Heart left ventricle (tissue), 13 donors: ENCODE measurements around the gene BIRC7.

Source experiments
- CTCF ChIP-seq, 12 donors: fragments of 200-600 bp; sonication (generic) in 4 of 12; IDR thresholded peaks; one replicate each; pipeline versions ENCODE4 v1.5.0 to v1.8.0; 2018 to 2022; ENCODE audit warnings: antibody characterized with exemption in 12 of 12, mild to moderate bottlenecking in 5 of 12
- POLR2A ChIP-seq, 2 donors: fragments of 450-650 bp; IDR thresholded peaks; one replicate each; pipeline ENCODE4 v1.6.1; 2017; ENCODE audit warnings: antibody characterized with exemption in 2 of 2, mild to moderate bottlenecking in 2 of 2, moderate library complexity in 2 of 2
- donor health status: ischemic (EF 13 %, LVEDD 7.1; RV severe dilation, severe dysfunction).
- donor health status: DM: no; HTN: yes; CAD: no.
- donor health status: DM: no; HTN: no; CAD: no.
- donor health status: ischemic (EF 25% LVEDD 6.9; RV normal size, moderate dysfunction).
- donor health status: ischemic (EF 25% LVEDD 5.7; RV mildly dilated, moderate dysfunction).
- donor health status: ischemic (EF 35%, LVEDD 5.7; RV mildly dilated, moderate dysfunction).
- donor health status: nonischemic (EF 11% LVEDD 7.7; RV severe dilation, severe dysfunction).
- donor health status: DM: yes; HTN: yes; CAD: no.
- donor health status: PGD.
- donor health status: ischemic (EF 29% LVEDD 5.4; RV normal size, mild dysfunction).
- donor health status: nonischemic (EF 23%, LVEDD 6.1; RV moderate dilation, normal function).

- TF ChIP-seq CTCF (IDR thresholded peaks at IDR 0.05) (no peak), POLR2A (IDR thresholded peaks at IDR 0.05) (no peak)
These were observed 23.1 kb downstream of the BIRC7 start for GRCh38 chr20:63258781-63259180.
